Mesenchymal stem cell (in vitro differentiated cells and primary cell): ENCODE measurements around the gene UTS2R.

Source experiments
- DNase-seq: peaks from one replicate; pipeline ENCODE4 v3.0.0-alpha.2; 2013
- H2AFZ ChIP-seq: one replicate; pipeline ENCODE4 v1.6.1; 2013; ENCODE audit warnings: low read depth, mild to moderate bottlenecking, control low read depth, inconsistent platforms, low read length, moderate library complexity
- H2AK5ac ChIP-seq: 2 replicates; pipeline ENCODE4 v1.6.1; 2013; ENCODE audit warnings: low read length, moderate library complexity, mild to moderate bottlenecking, inconsistent platforms; ENCODE audit not compliant: severe bottlenecking
- H2BK120ac ChIP-seq: one replicate; pipeline ENCODE4 v1.6.1; 2013; ENCODE audit warnings: low read depth, mild to moderate bottlenecking, inconsistent platforms, low read length, moderate library complexity
- H2BK12ac ChIP-seq, 2 experiments: one replicate each; pipeline ENCODE4 v1.6.1; 2013; ENCODE audit warnings: inconsistent platforms in 2 of 2, low read length in 2 of 2, mild to moderate bottlenecking in 2 of 2, moderate library complexity in 2 of 2, control low read depth in 1 of 2
- H2BK15ac ChIP-seq: one replicate; pipeline ENCODE4 v1.6.1; 2013; ENCODE audit warnings: mild to moderate bottlenecking, low read depth, inconsistent platforms; ENCODE audit not compliant: poor library complexity, severe bottlenecking
- H2BK5ac ChIP-seq: 2 replicates; pipeline ENCODE4 v1.6.1; 2013; ENCODE audit warnings: low read depth, mild to moderate bottlenecking, low read length, control low read depth, inconsistent platforms; ENCODE audit not compliant: poor library complexity, severe bottlenecking
- H3K14ac ChIP-seq, 2 experiments: one replicate each; pipeline ENCODE4 v1.6.1; 2013; ENCODE audit warnings: inconsistent platforms in 2 of 2, low read length in 2 of 2, control low read depth in 1 of 2, mild to moderate bottlenecking in 1 of 2, moderate library complexity in 1 of 2
- H3K18ac ChIP-seq, 2 experiments: one replicate each; pipeline ENCODE4 v1.6.1; 2013; ENCODE audit warnings: inconsistent platforms in 2 of 2, low read length in 2 of 2, control low read depth in 1 of 2, low read depth in 1 of 2, mild to moderate bottlenecking in 1 of 2
- H3K23ac ChIP-seq, 2 experiments: one replicate each; pipeline ENCODE4 v1.6.1; 2013; ENCODE audit warnings: inconsistent platforms in 2 of 2, low read length in 2 of 2, mild to moderate bottlenecking in 2 of 2, moderate library complexity in 2 of 2, control low read depth in 1 of 2
- H3K27ac ChIP-seq: 2 replicates; pipeline ENCODE4 v1.5.1; 2013; ENCODE audit warnings: mild to moderate bottlenecking, moderate library complexity, low read length, control low read depth, inconsistent platforms; ENCODE audit not compliant: poor library complexity, severe bottlenecking
- H3K27me3 ChIP-seq, 2 experiments: 2 replicates each; pipeline versions ENCODE4 v1.6.1 to v1.7.0; 2013; ENCODE audit warnings: low read length in 2 of 2, mild to moderate bottlenecking in 2 of 2, moderate library complexity in 2 of 2, control low read depth in 1 of 2, inconsistent platforms in 1 of 2; ENCODE audit not compliant: control insufficient read depth in 1 of 2, insufficient read depth in 1 of 2
- H3K36me3 ChIP-seq, 2 experiments: 2 replicates each; pipeline versions ENCODE4 v1.6.1 to v1.7.0; 2013; ENCODE audit warnings: low read length in 2 of 2, control low read depth in 1 of 2, inconsistent platforms in 1 of 2, low read depth in 1 of 2, mild to moderate bottlenecking in 1 of 2; ENCODE audit not compliant: insufficient read depth in 2 of 2, control insufficient read depth in 1 of 2
- H3K4ac ChIP-seq, 2 experiments: one replicate each; pipeline ENCODE4 v1.6.1; 2013; ENCODE audit warnings: inconsistent platforms in 2 of 2, low read length in 2 of 2, mild to moderate bottlenecking in 2 of 2, moderate library complexity in 2 of 2, control low read depth in 1 of 2, low read depth in 1 of 2
- H3K4me1 ChIP-seq: 2 replicates; pipeline ENCODE4 v1.6.1; 2013; ENCODE audit warnings: low read depth, low read length, control low read depth; ENCODE audit not compliant: control insufficient read depth, insufficient read depth
- H3K4me2 ChIP-seq: 2 replicates; pipeline ENCODE4 v1.6.1; 2013; ENCODE audit warnings: low read length, mild to moderate bottlenecking, inconsistent platforms; ENCODE audit not compliant: poor library complexity, severe bottlenecking
- H3K4me3 ChIP-seq, 2 experiments: 2 replicates each; pipeline versions ENCODE4 v1.5.1 to v1.7.0; 2013; ENCODE audit warnings: low read length in 2 of 2, mild to moderate bottlenecking in 2 of 2, control low read depth in 1 of 2, low read depth in 1 of 2; ENCODE audit not compliant: insufficient read depth in 1 of 2
- H3K79me1 ChIP-seq: replicated peaks from 2 replicates; pipeline ENCODE4 v1.6.1; 2013; ENCODE audit warnings: mild to moderate bottlenecking, control low read depth, low read length, inconsistent platforms; ENCODE audit not compliant: poor library complexity, severe bottlenecking
- H3K9ac ChIP-seq: 2 replicates; pipeline ENCODE4 v1.7.0; 2013; ENCODE audit warnings: mild to moderate bottlenecking, low read length, moderate library complexity
- H3K9me3 ChIP-seq: 2 replicates; pipeline ENCODE4 v1.7.0; 2013; ENCODE audit warnings: mild to moderate bottlenecking, low read length; ENCODE audit not compliant: control insufficient read depth
- H4K8ac ChIP-seq: one replicate; pipeline ENCODE4 v1.6.1; 2013; ENCODE audit warnings: inconsistent platforms, mild to moderate bottlenecking, low read length, moderate library complexity
- H4K91ac ChIP-seq: one replicate; pipeline ENCODE4 v1.6.1; 2013; ENCODE audit warnings: mild to moderate bottlenecking, low read length, inconsistent platforms
- WGBS: methylation state at CpG from one replicate; pipeline ENCODE4 v1.1.7; 2013; ENCODE audit warnings: mixed read lengths; 5-methylcytosine and 5-hydroxymethylcytosine counted together

Gene UTS2R

GRCh38 chr17:82327289-82327688 is 44.3 kb upstream of the UTS2R start:
- Histone ChIP-seq H2BK15ac (no peak overlapping the region), H3K23ac (no peak overlapping the region), H3K4ac (no peak overlapping the region), H3K4me1 (peaks cover 40% of the 10 kb centered on the region), H3K4me2 (no peak overlapping the region), H2BK5ac (no peak overlapping the region), H3K79me1 (no peaks in the 10 kb centered on the region), H3K18ac (no peak overlapping the region), H2BK12ac (no peak overlapping the region), H3K14ac (no peak overlapping the region), H2BK120ac (no peak overlapping the region), H4K8ac (no peak overlapping the region), H3K9ac (no peak overlapping the region), H3K36me3 (peaks cover 0 to 32% of the 10 kb centered on the region in 2 experiments), H3K9me3 (no peaks in the 10 kb centered on the region), H4K91ac (no peak overlapping the region), H2AK5ac (no peak overlapping the region), H3K27ac (no peak overlapping the region), H3K4me3 (no peak overlapping the region), H2AFZ (no peak overlapping the region), H3K27me3 (peaks cover 0 to under 1% of the 10 kb centered on the region in 2 experiments)
- 90% methylated on average over 15 of the region's 15 CpGs for WGBS
- DNase-seq: no peak

DNA sequence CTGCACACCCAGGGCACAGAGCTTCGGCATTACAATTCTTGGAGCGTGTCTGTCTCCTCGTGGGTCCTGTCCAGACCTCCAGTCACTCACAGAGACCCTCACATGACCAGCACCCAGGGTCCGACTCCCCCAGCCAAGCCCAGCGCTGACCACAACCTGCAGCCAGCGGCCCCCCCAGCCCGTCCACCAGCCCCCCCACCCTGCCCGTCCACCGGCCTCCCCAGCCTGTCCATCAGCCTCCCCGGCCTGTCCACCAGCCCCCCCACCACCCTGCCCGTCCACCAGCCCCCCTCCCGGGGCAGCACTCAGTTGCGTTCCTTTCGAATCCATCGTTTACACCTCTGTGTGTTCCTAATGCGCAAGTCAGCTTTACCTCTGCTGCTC is 43.8 kb upstream of the UTS2R start:
- no peak overlapping the region for H2BK15ac ChIP-seq
- 78% methylated on average over 13 of the region's 16 CpGs for WGBS
- H3K18ac ChIP-seq: no peak overlapping the region

DNA sequence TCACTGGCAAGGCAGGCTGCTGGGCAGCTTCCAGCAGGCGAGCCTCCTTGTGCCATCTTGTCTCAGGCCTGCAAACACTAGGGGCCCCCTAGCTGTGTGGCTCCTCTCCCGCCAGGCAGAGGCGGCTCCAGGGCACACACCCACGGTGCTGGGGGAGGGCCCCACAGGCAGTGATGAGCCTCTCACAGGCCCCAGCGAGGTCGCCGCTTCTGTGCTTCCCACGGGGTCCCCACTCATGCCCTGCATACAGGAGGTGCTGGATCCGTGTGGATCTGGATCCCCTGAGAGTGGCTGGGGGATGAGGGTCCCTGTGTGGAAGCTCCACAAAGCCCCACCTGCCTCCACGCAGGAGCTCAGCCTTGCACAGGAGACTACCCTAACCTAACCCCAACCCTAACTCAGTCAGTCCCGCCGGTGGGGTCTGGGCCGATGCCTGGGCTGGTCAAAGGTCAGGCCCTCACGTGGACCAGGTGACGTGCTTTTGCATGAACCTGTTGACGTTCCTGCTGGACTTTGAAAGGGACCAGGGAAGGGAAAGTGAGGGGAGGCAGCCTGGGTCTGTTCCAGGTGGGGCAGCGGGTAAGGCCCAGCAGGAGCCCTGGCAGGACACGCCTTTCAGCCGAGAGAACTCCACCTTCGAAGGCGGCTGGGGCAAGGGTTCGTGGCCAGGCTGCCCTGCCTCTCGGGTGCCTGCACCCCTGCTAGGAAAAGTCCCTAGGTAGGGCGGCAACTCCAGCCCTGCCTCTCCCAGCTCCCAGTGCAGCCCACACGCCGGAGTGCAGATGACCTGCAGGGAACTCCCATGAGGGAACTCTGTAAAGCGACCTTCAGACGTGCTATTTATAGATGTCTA is 43.2 kb upstream of the UTS2R start:
- Histone ChIP-seq H3K9ac (no peak overlapping the region), H3K4me2 (no peak overlapping the region), H2BK12ac (no peak overlapping the region), H3K36me3 (peaks cover 0 to 26% of the 10 kb centered on the region in 2 experiments), H2BK15ac (no peak overlapping the region), H3K14ac (no peak overlapping the region), H2BK5ac (no peak overlapping the region), H3K79me1 (no peaks in the 10 kb centered on the region), H3K27me3 (no peaks in the 10 kb centered on the region), H3K18ac (no peak overlapping the region), H4K8ac (no peak overlapping the region), H3K23ac (no peak overlapping the region), H3K9me3 (no peaks in the 10 kb centered on the region), H2BK120ac (no peak overlapping the region), H3K4ac (no peak overlapping the region), H4K91ac (no peak overlapping the region), H3K4me3 (no peak overlapping the region), H2AFZ (no peak overlapping the region), H3K4me1 (peaks cover 50% of the 10 kb centered on the region), H2AK5ac (no peak overlapping the region), H3K27ac (no peak overlapping the region)
- 79% methylated on average over 21 of the region's 28 CpGs for WGBS
- DNase-seq: no peak

More for the DNA sequence above, 43.8 kb upstream of the UTS2R start:
- no peak for DNase-seq
- Histone ChIP-seq H2BK5ac (no peak overlapping the region), H2BK120ac (no peak overlapping the region), H3K4me1 (peaks cover 44% of the 10 kb centered on the region), H3K79me1 (no peaks in the 10 kb centered on the region), H3K9me3 (no peaks in the 10 kb centered on the region), H4K91ac (no peak overlapping the region), H2BK12ac (no peak overlapping the region), H3K27ac (no peak overlapping the region), H2AK5ac (no peak overlapping the region), H2AFZ (no peak overlapping the region), H3K9ac (no peak overlapping the region), H3K27me3 (no peaks in the 10 kb centered on the region), H4K8ac (no peak overlapping the region), H3K4me3 (no peak overlapping the region), H3K14ac (no peak overlapping the region), H3K4me2 (no peak overlapping the region), H3K23ac (no peak overlapping the region), H3K36me3 (peaks cover 0 to 31% of the 10 kb centered on the region in 2 experiments), H3K4ac (no peak overlapping the region)

DNA sequence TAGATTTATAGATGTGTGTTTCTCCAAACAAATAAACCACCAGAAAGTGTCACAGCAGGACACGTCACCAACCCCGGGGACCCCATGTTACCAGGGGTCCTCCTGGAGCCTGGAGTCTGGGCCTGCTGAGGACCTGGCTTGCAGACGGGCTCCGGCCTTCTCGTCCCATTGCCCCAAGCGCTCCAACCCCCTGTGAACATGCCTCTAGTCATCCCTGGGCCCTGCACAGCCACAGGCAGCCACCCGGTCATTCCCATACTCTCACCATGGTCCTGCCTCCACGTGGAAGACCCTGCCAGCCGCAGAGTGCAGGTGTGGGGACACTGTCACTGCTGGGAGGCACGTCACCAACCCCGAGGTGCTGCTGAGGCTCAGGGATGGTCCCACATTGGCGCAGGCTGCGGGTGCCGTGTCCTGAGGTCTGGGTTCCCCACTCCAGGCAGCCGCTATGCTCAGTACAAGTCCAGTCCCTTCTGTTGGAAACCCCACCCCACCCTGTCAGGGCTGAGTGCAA is 42.5 kb upstream of the UTS2R start:
- peak overlapping the region in 1 of 2 experiments; percentile 53 for H3K14ac ChIP-seq
- no peak overlapping the region for H4K8ac ChIP-seq
- no peak overlapping the region for H3K18ac ChIP-seq
- H3K4me1 ChIP-seq: peaks cover 57% of the 10 kb centered on the region
- no peak overlapping the region for H4K91ac ChIP-seq
- no peak overlapping the region for H3K27ac ChIP-seq
- H3K79me1 ChIP-seq: no peaks in the 10 kb centered on the region
- no peak overlapping the region for H3K23ac ChIP-seq
- WGBS: 82% methylated on average over 15 of the region's 15 CpGs
- H3K4ac ChIP-seq: no peak overlapping the region
- H2BK12ac ChIP-seq: no peak overlapping the region
- H3K4me3 ChIP-seq: no peak overlapping the region
- H3K27me3 ChIP-seq: no peaks in the 10 kb centered on the region
- DNase-seq: no peak
- no peak overlapping the region for H3K4me2 ChIP-seq
- no peak overlapping the region for H2AK5ac ChIP-seq
- H3K36me3 ChIP-seq: peaks cover 0 to 26% of the 10 kb centered on the region in 2 experiments
- H2BK5ac ChIP-seq: no peak overlapping the region
- no peak overlapping the region for H2AFZ ChIP-seq
- no peaks in the 10 kb centered on the region for H3K9me3 ChIP-seq
- no peak overlapping the region for H2BK120ac ChIP-seq
- H3K9ac ChIP-seq: no peak overlapping the region
- no peak overlapping the region for H2BK15ac ChIP-seq
